Breast epithelium (tissue), 3 donors: ENCODE data around the gene GPC5.

Experiments
- POLR2AphosphoS5 ChIP-seq, 3 donors: sonication (generic); formaldehyde crosslinking; IDR thresholded peaks; one replicate each; pipeline ENCODE4 v1.6.1; 2017; ENCODE audit warnings: antibody characterized with exemption in 3 of 3
- TF ChIP-seq, protein P1 (sequence below), 3 donors: fragments of 450-650 bp; IDR thresholded peaks; one replicate each; pipeline ENCODE4 v1.5.1; 2016 to 2017; ENCODE audit warnings: antibody characterized with exemption in 3 of 3, mild to moderate bottlenecking in 3 of 3, moderate library complexity in 3 of 3

- TF ChIP-seq, protein P1, sequence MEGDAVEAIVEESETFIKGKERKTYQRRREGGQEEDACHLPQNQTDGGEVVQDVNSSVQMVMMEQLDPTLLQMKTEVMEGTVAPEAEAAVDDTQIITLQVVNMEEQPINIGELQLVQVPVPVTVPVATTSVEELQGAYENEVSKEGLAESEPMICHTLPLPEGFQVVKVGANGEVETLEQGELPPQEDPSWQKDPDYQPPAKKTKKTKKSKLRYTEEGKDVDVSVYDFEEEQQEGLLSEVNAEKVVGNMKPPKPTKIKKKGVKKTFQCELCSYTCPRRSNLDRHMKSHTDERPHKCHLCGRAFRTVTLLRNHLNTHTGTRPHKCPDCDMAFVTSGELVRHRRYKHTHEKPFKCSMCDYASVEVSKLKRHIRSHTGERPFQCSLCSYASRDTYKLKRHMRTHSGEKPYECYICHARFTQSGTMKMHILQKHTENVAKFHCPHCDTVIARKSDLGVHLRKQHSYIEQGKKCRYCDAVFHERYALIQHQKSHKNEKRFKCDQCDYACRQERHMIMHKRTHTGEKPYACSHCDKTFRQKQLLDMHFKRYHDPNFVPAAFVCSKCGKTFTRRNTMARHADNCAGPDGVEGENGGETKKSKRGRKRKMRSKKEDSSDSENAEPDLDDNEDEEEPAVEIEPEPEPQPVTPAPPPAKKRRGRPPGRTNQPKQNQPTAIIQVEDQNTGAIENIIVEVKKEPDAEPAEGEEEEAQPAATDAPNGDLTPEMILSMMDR (IDR thresholded peaks at IDR 0.05): no peak
- no peak for TF ChIP-seq POLR2AphosphoS5 (IDR thresholded peaks at IDR 0.05)
These were observed 1431.5 kb downstream of the GPC5 start for GRCh38 chr13:92829930-92830329.
